Mesenteric fat pad (tissue), 1 donor: ENCODE measurements around the gene ADAMTS17. TPM values are rescaled to one million over a fixed set of nuclear protein-coding genes. Genes with fewer than 3 reads are reported as not detected.

Experiments used
- DNase-seq: peaks from one replicate; pipeline ENCODE4 v3.0.0-alpha.2; 2020; ENCODE audit warnings: low spot score
- total RNA-seq: library from RNA; stranded (reverse); fragmentation: NEBNext Ultra II Directional; extraction: Animal tissue kit (Norgen Biotek cat#: 25700); gene quantifications from one replicate; pipeline ENCODE4 v1.2.1, GENCODE V29; 2021
- donor health status: DM: yes; HTN: yes; CAD: no.

The ADAMTS17 gene
- total RNA-seq, 1 donor from 2014 or later = 2.3 TPM

DNA sequence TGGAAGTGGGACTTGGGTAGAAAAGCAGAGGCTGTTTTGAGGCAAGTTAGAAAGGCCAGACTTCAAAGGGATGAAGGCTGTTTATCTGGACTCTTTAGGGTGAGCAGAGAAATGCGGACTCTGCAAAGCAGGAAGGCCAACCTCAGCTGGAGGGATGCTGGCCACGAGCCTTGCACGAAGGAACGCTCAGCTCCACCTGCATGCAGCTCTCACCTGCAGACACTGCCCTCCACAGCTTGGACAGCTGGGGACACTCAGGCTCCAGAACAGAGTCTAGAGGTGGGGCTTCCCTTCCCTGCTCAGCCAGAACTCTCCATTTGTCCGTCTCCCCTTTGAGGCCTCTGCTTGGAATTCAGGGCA is 229.7 kb downstream of the ADAMTS17 start:
- DNase-seq = peak; percentile 35

DNA sequence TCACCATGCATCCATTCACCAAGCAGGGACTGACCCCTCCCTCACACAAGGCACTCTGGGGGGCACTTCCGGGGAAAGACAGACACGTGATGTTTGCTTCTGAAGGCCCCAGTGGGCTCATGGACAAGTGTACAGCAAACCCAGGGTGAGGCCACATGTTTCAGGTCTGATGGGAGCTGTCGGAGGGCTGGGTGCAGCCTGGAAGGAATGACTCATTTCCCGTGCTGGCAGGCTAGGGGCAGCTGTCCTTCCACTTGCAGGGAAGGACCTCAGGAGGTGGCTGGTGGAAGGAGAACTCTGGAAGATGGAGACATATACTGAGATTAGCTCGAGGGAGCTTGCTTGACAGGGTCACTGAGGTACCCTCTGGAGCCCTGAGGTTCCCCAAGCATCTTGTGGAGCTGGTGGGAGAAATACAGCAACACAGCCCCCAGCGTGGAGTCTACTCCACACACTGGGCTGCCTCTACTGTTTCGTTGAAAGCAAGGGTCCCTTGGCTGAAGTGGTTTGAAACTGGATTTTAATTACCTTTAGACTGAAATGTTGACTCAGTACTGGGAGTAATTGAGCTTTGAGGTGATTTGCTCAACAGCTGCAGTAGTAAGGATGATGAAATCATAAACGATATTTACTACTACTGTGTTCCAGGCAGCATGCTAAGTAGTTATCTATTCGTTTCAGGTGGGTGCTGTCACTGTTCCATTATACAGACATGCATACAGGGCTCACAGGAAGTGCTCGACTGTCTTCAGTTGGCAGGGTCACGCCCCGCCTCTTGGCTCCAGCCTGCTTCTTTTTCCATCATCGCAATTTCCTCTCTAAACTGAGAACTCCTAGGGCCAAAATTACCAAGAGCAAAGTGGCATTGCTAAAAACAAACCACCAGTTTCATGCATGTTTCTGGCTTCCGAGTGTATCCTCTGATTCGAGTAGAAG is 230.4 kb downstream of the ADAMTS17 start:
- DNase-seq = peak; percentile 91

DNA sequence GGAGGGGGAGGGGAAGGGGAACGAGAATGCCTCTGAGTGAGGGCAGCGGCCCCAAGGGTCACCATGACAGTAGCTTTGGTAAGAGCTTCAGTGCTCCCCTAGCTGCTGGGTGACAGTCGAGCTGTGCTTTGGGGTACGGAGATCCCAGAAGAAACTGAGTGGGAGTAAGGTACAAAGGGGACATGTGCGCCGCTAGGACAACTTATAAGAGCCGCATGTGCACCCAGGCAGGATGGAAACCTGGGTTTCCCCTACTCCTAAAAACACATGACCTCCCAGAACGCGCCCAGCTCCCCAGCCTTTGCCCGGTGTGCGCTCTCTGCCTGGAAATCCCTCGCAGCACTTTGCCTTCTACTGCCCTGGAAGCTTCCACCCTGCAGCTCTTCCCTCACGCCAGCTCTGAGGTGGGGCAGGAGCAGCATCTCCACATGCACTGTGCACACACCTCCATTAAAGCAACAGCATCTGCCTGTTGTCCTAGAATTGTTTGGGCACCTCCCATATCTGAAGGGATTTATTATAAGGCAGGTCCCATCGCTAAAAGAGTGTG is 232.2 kb downstream of the ADAMTS17 start:
- DNase-seq = peak; percentile 47

DNA sequence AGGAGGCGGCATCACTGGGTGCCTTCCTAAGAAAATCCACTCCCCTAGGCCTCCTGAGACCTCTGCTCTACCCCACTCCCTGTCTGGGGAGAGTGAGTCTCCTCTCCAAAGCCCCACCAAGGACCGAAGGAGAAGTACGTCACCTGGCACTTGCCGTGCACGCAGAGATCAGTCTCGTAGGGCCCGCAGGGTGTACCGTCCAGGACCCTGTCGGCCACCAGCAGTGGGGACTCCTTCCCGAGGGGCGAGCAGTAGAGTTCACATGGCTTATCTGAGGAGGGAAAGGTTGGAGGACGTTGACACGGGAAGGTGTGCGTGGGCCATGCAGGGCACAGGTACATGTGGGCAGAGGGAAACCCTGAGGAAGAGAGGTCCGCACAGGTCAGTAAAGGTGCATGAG is 232.9 kb downstream of the ADAMTS17 start:
- peak; percentile 87 for DNase-seq

DNA sequence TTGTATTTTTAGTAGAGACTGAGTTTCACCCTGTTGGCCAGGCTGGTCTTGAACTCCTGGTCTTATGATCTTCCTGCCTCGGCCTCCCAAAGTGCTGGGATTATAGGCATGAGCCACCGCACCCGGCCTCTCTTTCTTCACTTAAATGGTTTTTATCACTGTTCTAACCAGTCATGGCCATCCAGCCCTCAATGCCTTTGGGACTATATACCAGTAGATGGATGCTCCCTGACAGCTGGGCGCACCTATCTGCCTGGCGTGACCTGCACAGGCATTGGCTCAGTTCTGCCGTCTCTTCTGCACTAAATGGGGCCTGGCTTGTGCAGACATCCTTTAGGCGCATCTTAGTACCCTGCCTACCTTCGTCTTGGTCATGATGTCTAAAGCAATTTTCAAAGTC is 233.4 kb downstream of the ADAMTS17 start:
- peak; percentile 43 for DNase-seq

DNA sequence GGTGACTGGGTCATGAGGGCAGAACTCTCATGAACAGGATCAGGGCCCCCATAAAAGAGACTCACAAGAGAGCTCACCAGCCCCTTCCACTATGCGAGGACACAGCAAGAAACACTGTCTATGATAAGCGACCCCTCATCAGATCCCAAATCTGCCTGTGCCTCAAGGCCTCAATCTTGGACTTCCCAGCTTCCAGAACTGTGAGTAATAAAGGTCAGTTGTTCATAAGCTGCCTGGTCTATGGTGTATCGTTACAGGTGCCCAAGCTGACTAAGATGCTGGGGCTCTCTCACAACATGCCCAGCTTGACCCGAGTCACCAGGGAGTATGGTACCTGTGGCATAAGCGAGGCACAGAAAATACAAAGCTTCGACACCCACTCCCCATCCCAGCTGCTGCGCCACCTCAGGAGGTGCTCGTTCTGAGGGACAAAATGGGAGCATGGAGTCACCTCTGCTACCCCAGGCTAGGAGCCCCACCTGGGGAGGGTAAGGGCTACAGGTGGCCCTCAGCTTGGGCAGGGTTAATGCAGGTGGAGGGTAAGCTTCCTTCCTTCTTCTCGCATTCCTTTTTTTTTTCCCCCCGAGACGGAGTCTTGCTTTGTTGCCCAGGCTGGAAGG is 234.1 kb downstream of the ADAMTS17 start:
- DNase-seq = peak; percentile 69

DNA sequence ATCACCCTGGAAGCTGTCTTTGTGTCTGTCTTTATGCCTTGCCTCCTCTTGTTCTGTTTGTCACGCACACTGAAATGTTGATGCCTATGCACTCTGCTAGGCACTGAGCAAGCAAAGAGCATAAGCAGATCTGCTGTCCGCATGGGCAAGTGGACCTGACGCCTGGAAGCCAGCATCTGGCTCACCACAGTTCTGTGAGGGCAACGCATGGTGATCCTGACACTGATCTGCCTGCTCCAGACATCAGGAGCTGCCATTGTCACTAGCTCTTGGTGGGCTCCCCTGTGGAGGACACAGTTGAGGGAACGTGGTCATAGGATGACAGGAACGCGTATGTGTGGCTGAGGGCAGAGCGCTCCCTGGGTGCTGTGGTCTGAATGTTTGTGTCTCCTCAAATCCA is 234.6 kb downstream of the ADAMTS17 start:
- DNase-seq = peak; percentile 30

DNA sequence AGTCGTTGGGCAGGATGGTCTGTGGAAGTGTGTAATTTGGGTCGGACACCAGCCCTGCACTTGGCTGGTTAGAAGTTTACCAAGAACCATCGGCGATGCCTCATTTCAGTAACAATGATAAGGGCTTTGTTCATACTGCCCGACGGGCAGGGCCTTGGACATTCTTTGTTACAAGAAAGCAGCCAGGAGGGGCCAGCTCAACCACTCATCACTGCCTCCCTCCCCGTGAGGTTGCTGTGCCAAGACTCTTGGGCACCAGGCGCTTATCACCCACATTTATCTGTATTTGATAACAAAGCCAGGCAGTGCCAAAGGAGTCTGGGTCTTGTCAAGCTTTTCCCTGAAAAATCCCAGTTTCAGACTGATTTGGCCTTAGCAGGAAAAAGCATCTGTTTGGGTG is 235.0 kb downstream of the ADAMTS17 start:
- DNase-seq = peak; percentile 69

DNA sequence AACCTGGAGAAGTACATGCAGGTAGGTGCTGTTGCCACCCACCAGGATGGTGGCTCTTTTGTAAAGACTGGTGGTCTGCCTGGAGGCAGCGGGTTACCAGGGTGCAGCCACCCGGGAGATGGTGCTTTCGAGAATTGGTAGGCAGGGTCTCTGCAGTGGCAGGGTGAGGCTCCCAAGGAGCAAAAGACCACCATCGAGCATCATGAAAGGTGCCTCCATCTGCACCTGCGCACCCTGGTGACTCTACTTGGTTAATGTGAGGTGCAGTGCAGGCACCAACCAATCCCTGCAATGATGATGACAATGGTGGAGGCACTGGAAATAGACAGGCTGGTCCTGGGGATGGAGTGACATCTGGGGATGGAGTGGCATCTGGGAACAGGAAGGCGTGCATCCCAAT is 236.7 kb downstream of the ADAMTS17 start:
- peak; percentile 24 for DNase-seq

DNA sequence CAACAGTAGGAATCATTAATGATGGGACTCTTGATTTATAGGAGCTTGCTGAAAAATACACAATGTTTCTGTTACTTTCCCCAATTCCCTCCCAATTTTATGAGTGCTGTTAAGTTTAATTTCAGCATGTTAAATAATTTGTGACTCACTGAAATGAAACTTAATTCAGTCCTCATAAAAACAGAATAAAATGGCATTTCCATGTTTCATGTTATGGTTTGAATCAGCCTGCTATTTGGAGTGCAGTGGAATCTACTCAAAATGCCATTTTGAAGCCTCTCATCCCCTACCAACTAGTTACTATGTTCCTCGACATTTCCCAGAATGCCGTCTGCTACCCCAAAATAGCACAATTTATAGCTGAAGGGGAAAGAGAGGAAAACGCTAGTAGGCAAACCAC is 237.5 kb downstream of the ADAMTS17 start:
- no peak for DNase-seq

DNA sequence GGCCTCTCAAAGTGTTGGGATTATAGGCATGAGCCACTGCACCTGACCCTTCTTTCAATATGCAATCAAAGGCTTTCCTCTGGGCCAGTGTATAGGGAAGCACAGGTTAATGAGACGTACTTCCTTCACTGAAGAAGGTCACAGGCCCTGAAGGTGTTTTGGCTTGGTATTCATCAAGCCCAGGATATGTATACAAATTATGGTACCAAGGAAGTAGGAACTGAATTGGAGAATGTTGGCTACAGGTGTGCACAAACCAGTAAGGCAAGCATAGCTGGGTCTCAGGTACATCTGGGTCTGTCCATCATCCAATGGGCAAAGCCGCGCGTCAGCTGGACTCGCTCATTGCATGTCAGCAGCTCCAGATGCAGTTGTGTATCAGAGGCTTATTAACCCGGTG is 237.9 kb downstream of the ADAMTS17 start:
- peak; percentile 49 for DNase-seq

DNA sequence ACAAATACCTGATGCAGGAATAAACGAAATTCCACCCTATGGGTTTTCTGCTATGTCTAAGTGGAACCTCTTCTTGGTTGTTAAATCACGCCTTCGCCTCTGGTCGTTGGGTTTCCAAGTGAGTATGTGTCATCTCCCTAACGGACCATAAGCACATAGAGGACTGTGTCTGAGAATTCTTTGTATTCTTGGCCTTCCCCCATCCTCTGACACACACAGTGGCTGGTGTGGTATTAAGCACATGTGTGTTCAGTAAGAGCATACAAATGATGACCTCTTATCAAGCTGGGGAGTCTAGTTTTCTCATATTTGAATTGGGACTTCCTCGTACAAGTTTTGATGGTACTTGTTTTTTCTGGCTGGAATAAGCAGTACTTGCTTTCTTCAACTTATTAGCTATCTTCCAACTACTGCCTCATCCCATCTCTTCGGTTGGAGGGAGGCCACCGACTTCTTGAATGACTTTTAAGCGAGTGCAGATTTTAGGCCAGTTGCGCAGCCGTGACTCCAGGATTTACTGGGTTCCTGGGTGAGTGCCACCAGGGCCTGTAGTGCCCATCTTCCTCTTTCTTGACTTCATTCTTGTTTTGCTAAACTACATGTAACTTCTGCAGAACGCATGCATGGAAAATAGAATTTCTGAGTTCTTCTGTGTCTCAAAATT is 240.2 kb downstream of the ADAMTS17 start:
- peak; percentile 45 for DNase-seq

DNA sequence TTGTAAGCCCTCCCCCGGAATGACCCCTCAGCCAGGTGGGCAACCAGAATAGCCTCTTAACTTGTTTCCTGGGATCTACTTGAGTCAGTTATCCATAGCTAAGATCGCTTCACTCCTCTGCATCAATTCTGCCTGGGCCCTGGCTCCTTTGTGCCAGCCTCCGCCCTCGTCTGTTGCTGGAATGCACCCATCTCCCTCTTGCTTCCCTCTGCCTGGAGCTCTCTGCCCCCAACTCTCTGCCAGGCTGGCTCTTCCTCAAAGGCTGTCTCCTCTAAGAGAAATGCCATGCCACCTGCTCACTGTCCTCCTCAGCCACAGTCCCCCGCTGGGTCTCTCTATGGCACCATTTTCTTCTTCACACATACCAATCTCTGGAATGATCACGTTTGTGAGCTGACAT is 240.8 kb downstream of the ADAMTS17 start:
- peak; percentile 51 for DNase-seq

DNA sequence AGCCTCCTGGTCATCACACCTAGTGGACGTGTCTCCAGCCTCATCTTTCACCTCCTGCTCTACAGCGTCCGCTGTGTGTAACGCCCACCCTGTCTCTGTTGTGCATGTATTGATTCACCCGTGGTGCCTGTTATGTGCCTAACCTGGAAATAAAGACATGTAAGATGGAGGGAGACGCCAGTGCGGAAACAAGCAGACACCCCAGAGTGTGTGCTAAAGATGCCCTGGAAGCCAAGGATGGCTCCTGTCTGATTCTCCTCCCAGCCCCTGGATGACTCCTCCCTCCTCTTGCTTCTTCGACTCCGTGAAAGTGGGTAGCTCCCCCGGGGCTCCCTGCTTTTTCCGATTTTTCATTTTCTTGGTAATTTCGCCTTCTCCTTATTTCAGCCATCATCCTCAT is 241.8 kb downstream of the ADAMTS17 start:
- DNase-seq = peak; percentile 45

DNA sequence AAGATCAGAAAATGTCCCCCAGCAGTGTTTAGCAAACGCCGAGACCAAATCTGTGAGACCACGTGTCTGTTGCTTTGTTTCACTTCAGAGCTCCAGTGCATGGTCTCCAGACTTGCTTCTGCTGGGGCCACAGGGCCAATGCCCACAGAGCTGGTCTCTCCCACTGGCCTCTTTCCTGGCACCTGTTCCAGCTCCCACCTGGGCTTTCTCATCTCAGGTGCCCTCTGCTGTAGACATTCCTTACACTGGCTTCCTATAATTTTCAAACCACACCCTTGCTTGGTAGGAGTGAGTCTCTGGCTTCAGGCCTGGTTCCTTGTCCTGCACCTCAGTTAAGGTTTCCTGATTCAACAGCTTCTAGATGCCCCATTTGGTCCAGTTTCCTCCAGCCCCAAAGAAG is 243.1 kb downstream of the ADAMTS17 start:
- DNase-seq = peak; percentile 53

DNA sequence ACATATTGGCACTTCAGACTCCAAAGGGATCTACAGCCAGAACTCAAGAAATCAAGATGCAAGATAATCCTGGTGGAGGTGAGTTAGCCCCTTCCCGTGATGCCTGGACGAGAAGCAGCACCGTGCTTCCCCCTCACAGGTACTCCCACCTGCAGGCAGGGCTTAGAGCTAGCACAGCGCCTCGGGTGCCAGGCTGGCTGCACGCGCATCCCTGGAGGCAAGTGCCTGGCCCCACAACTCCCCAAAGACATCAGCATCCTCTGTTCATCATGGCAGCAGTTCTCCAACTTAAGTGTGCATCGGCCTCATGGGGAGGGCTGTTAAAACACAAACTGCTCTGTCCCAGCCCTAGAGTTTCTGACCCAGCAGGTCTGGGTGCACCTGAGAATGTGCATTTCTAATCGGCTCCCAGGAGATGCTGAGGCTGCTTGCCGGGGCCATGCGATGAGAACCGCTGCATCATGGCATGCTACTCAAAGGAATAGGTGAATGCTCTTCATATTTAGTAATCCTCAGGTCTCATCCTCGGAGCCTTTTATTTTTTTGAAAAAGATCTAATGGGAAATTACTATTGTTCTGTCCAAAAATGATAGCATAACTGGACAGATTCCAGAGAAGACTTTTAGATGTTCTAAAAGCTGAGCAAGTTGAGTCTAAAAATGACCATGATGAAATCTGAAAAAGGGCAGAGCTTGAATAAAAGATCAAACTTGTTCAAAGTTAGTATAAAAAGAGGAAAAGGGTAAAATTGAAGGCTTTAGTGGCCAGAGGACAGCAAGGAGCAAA is 244.2 kb downstream of the ADAMTS17 start:
- peak; percentile 55 for DNase-seq

DNA sequence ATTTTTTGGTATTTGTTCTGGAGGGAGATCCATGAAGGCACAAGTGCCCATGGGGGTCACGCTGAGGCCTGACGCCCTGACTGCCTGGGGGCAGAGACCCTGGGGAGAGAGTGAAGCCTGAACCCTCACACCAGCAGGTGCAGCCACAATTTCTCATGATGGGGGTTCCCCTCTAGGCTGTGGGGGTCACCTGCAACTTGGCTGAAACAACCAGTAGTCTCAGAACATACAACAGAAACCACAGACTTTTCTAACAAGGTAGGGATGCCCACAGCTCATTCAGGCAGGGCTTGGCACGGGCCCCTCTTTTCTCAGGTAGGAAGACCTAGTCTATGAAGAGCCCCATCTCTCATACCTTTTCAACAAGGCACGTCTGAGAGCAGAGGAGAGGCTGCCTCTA is 245.1 kb downstream of the ADAMTS17 start:
- no peak for DNase-seq

DNA sequence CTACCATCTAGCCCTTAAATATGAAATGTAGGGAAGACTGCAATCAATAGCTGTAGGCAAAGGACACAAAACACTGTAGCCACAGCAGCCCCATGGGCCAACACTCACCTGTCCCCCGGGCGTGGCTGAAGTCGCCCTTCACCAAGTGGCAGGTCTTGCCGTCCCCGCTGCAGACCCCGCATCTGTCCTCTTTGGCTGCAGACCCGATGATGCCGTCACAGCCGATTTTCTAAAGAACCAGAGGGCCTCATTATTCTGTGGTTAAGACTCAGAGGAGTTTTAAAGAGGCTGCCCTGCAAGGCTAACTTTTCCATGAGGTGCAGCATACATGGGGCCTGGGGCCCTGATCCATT is 245.6 kb downstream of the ADAMTS17 start:
- DNase-seq = peak; percentile 65

DNA sequence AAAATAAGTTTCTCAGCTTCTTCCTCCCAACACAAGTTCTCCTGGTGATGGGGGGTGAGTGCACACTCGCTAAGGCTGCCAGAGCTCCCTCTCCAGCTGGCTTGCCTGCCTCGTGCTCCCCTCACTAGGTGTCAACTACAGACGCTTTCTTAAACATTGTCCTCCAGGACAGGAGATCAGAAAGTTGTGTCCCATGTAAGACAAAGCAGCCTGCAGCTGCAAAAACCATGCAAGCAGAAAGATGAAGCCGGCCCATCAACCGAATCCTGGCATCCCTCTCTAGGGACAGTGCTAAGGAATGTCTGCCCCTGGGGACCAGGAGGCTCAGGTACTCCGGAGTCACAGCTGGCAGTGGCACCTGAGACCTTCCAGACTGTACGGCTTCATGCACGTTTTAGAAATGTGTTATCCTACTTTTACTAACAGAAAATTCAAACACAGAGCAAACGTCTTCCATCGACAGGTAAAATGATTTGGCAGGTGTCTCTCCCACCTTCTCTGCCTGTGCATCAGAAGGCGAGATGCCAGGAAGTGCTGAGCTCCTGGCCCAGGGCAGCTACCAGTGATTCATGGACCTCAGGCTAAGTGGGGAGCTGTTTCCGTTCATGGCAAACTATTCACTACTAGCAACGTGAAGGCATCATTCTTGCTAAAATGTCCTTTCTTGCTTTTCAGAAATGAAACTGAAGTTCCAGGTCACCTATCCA is 246.1 kb downstream of the ADAMTS17 start:
- DNase-seq = peak; percentile 33

DNA sequence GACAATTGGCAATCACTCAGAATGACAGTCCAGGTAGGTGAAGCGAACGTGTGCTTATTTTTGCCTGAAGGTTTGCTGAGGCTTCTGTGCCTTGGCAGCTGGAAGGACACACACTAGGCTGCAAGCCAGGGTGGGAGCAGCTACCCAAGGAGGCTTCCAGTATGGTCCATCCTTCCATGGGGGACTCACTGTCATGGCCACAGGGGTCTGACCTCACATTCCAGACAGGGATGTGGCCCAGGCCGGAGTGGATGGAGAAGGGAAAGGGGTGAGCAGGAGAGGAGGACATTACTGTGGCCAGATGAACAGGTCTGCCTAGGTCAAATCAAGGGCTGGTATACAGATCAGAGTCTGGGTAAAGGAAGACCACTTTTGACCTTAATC is 247.7 kb downstream of the ADAMTS17 start:
- DNase-seq = peak; percentile 84
